ENCODE data around the gene FAM187B. TPM values are rescaled to one million over a fixed set of nuclear protein-coding genes. Genes with fewer than 3 reads are reported as not detected.

The FAM187B gene
- total and polyA plus RNA-seq, 2 of the 4 experiments (the other 2 are of a cell fraction), result not detected

GRCh38 chr19:35248310-35249145 is 20.0 kb upstream of the FAM187B start, which contains the start of gene LSR:
LSR (plus strand) TSS chr19:35249002; CDS start chr19:35249023, 21 bp downstream.
- no peak within 1 kb of the TSS for H3K4ac ChIP-seq (ENCODE audit: low read depth, low read length)
- H3K9ac ChIP-seq (ENCODE audit: low read depth, low read length), result no peak within 1 kb of the TSS
- TF ChIP-seq MXI1 (IDR thresholded peaks at IDR 0.05; ENCODE audit: borderline replicate concordance, low read depth, low read length) (no peak), RFX5 (IDR thresholded peaks at IDR 0.05; ENCODE audit: low read depth, low read length) (no peak), MAZ (IDR thresholded peaks at IDR 0.05; ENCODE audit: borderline replicate concordance, low read depth, low read length) (no peak), POLR2A (IDR thresholded peaks at IDR 0.05; ENCODE audit: low read depth, low read length) (no peak), RAD21 (IDR thresholded peaks at IDR 0.05; ENCODE audit: low read length) (no peak), RCOR1 (IDR thresholded peaks at IDR 0.05; ENCODE audit: insufficient replicate concordance, low read length) (no peak), FOS (IDR thresholded peaks at IDR 0.05; ENCODE audit: low read depth, low read length) (no peak), MAFK (IDR thresholded peaks at IDR 0.05; ENCODE audit: low read depth, low read length) (no peak), SMC3 (IDR thresholded peaks at IDR 0.05; ENCODE audit: low read depth, low read length) (no peak), USF2 (IDR thresholded peaks at IDR 0.05; ENCODE audit: low read depth, low read length) (no peak), BHLHE40 (IDR thresholded peaks at IDR 0.05; ENCODE audit: low read depth, low read length) (no peak), ELK1 (IDR thresholded peaks at IDR 0.05; ENCODE audit: borderline replicate concordance, low read depth, low read length) (no peak), CHD1 (IDR thresholded peaks at IDR 0.05; ENCODE audit: low read depth, low read length) (no peak), CEBPB (IDR thresholded peaks at IDR 0.05; ENCODE audit: low read depth, low read length) (no peak), NFE2L2 (IDR thresholded peaks at IDR 0.05; ENCODE audit: low read depth, low read length) (no peak), CTCF (conservative IDR thresholded peaks at IDR 0.05; ENCODE audit: low read depth, low read length) (no peak)
- no peak within 1 kb of the TSS for H2BK5ac ChIP-seq (ENCODE audit: low read depth, low read length, poor library complexity, severe bottlenecking)
- no peak within 1 kb of the TSS for H3K23ac ChIP-seq (ENCODE audit: low read depth, low read length)
- 5% methylated on average over 17 of the region's 69 CpGs; no CpG with 5 or more reads in 1 of the 2 experiments for WGBS, 2 experiments (ENCODE audit: extremely low coverage in 2 of 2, insufficient read length in 1 of 2)
- H3K4me2 ChIP-seq (ENCODE audit: low read depth, low read length), result no peak within 1 kb of the TSS
- no peaks in the 10 kb centered on the region for H3K9me3 ChIP-seq (ENCODE audit: control insufficient read depth, insufficient read depth, low read length)
- no peak within 1 kb of the TSS for H2AK5ac ChIP-seq (ENCODE audit: low read depth, low read length)
- no peak within 1 kb of the TSS for H4K5ac ChIP-seq (ENCODE audit: low read depth, low read length)
- no peaks in the 10 kb centered on the region for H3K79me1 ChIP-seq (ENCODE audit: low read depth in 1 of 2, low read length in 2 of 2)
- peaks cover 37% of the 10 kb centered on the region for H3K27me3 ChIP-seq (ENCODE audit: control insufficient read depth, insufficient read depth, low read length)
- in situ Hi-C loops (cut with MboI; ENCODE audit: low sequenced_read_pairs), result no loop called here
- intact Hi-C loops (cut with micrococcal nuclease), result no loop called here
- no peak within 1 kb of the TSS for H3K4me3 ChIP-seq (ENCODE audit: insufficient read depth, low read depth, low read length)
- H2BK120ac ChIP-seq (ENCODE audit: low read depth, low read length), result no peak within 1 kb of the TSS
- no peak for ATAC-seq (ENCODE audit: low read depth)
- CTCF ChIA-PET, result no interaction called here
- H4K20me1 ChIP-seq (ENCODE audit: insufficient read depth, low read length), result no peaks in the 10 kb centered on the region
- DNase-seq, result no peak
- POLR2A ChIA-PET (ENCODE audit: unreplicated experiment), result no interaction called here
- no peak within 1 kb of the TSS for H2BK20ac ChIP-seq (ENCODE audit: low read depth, low read length)
- BruUV-seq (replicated peaks), result no TSS peak
- dilution Hi-C loops (cut with HindIII; ENCODE audit: low sequenced_read_pairs, unreplicated experiment), result no loop called here
- H2AK9ac ChIP-seq (replicated peaks; ENCODE audit: low read depth, low read length, poor library complexity), result no peak within 1 kb of the TSS
- H3K56ac ChIP-seq (ENCODE audit: extremely low read depth, insufficient read depth, low read length), result no peak within 1 kb of the TSS
- H2AFZ ChIP-seq (replicated peaks; ENCODE audit: low read length, poor library complexity), result no peak within 1 kb of the TSS
- H3K27ac ChIP-seq (ENCODE audit: insufficient read depth, low read length), result no peak within 1 kb of the TSS
- H2BK15ac ChIP-seq (ENCODE audit: low read depth, low read length), result no peak within 1 kb of the TSS
- H3K36me3 ChIP-seq (ENCODE audit: control insufficient read depth, insufficient read depth, low read length), result no peaks in the 10 kb centered on the region
- no peaks in the 10 kb centered on the region for H3K9me1 ChIP-seq (ENCODE audit: insufficient read depth, low read length)
- H4K8ac ChIP-seq (ENCODE audit: low read depth in 2 of 2, low read length in 2 of 2), result no peak within 1 kb of the TSS
- no peak within 1 kb of the TSS for H4K91ac ChIP-seq (ENCODE audit: insufficient read depth, low read depth, low read length)
- H3K14ac ChIP-seq (replicated peaks; ENCODE audit: low read depth, low read length), result no peak within 1 kb of the TSS
- no peaks in the 10 kb centered on the region for H3K4me1 ChIP-seq (ENCODE audit: control insufficient read depth, insufficient read depth, low read length)
- H3K18ac ChIP-seq (ENCODE audit: low read depth, low read length), result no peak within 1 kb of the TSS
